Stimulated activated CD4-positive, alpha-beta T cell treated with anti-CD3 and anti-CD28 coated beads, Interleukin-4, amount 100 ng/mL, for 1 hour (primary cell): Measurements from ENCODE around the gene PLAAT2.
"Not testable (repeated sequence)": the region's sequence is repeated elsewhere in the genome, so short reads cannot be mapped to it uniquely, and the experiment has no call there.

Experiments
- DNase-seq: peaks from one replicate; pipeline ENCODE4 v3.0.0-alpha.2; 2020

The PLAAT2 gene

DNA sequence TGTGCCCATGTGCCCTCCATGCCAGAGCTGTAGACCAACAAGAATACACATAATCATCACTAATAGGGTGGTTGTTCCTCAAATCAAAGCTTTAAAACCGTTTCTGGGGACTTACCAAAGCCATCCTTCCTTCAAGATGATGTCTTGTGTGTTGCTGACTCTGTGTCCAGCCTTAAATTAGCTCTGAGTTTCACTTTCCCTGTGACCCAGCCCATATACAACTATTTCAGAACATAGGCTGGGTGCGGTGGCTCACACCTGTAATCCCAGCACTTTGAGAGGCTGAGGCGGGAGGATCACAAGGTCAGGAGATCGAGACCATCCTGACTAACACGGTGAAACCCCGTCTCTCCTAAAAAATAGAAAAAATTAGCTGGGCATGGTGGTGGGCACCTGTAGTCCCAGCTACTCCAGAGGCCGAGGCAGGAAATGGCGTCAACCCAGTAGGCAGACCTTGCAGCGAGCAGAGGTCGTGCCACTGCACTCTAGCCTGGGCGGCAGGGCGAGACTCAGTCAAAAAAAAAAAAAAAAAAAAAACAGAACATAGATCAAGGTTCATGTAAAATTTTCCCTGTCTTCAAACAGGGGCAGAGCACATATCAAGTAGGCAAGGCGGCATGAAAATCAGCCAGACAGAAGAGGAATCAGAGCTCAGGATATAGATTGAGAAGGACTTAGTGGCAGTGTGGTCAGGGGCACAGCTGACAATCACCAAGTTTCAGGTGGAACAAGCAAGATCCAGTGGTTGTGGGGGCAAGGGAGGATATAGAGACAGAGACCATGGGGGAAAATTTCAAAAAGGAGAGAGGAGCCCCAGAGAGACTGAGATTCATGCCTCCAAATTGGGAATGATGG lies at the start of gene PLAAT2:
Gene PLAAT2, minus strand, starts transcription at position 179 of the 855 bp plus-strand sequence. Its CDS starts 55 bp downstream, at position 124.
- no peak for DNase-seq

DNA sequence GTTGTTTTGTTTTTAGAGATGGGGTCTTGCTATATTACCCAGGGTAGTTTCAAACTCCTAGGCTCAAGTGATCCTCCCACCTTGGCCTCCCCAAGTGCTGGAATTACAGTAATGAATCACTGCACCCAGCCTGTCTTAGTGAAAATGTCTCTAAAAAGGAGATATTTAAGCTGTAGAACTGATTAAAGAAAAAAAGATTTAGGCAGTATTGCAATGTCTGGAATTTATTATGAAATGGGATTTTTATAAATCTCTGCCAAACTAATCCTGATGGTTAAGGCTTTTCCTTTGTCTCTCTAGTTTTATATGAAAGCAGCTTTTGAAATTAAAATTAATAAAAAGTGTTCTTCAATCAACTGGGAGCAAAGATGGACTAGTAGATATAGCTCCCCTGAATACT lies 49.0 kb upstream of the PLAAT2 start:
- no peak for DNase-seq

DNA sequence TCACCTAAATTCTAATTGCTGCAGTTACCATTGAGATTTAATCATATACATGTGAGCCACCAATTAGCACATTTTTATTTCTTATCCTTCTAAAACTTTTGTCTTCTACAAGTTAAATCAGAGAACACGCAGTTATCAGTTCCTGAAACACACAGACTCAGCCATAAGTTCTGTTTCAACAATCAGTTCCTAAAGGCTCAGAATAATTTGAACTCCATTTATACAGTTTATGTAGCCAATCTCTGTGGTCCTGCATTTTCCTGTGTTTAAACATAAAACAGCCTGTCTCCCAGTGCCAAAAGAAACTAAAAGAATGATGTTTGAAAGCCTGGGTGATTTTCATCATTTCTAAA lies 48.2 kb upstream of the PLAAT2 start:
- no peak for DNase-seq

DNA sequence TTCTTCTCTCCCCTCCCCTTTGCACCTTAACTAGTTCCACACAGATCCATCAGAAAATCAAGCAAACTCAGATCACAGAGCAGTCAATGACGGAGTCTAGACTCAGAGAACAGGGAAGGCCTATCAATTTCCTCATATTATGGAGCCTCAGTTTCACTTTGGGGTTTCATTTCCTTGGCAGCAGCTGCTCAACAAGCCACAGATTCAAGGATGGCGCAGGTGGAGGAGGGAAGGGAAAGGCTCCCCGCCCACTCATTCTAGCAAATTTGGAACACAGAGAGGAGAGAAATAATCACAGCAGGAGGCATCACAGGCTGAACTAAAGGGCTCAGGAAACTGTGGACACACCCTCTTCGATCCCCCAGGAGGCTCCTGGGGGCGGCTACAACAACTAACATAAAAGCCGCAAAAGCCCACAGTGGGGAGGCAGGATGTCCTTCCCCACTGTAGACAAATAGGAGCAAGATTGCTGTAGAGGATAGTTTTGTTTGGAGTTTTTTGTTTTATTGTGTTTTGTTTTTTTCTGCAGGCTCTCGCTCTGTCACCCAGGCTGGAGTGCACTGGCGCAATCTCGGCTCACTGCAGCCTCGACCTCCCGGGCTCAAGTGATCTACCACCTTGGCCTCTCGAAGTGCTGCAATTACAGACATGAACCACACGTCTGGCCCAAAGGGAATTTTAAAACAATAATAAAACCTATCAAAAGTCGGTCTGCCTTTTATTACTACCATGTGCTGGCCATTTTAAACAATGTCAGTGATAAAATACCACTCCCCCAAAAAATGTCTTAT lies 47.6 kb upstream of the PLAAT2 start:
- no peak for DNase-seq

DNA sequence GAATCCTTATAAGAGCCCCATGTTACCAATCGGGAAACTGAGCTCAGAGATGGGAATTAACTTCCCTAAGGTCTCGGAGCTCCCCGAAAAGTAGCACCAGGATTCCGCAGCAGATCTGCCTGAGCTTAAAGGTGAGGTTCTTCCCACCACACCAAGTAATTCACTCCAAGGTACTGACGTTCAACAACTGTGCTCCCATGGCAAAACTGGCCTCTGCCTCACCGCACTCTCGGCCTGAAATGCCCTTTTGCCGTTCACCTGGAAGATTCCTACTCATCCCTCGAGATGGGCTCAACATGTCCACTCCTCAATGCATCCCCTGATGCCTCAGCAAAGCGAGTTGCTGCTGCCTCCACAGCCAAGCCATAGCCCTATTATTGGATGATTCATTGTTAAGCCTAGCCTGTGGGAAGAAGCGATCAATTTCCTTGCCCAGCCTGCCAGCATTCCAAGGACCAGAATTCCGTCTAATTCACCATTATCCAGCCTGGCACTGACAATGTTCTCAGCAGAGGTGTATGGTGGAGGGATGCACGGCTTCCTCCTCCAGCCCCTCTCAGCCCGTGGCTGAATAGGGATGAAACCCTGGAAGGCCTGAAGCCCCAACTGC lies 46.9 kb upstream of the PLAAT2 start:
- no peak for DNase-seq

DNA sequence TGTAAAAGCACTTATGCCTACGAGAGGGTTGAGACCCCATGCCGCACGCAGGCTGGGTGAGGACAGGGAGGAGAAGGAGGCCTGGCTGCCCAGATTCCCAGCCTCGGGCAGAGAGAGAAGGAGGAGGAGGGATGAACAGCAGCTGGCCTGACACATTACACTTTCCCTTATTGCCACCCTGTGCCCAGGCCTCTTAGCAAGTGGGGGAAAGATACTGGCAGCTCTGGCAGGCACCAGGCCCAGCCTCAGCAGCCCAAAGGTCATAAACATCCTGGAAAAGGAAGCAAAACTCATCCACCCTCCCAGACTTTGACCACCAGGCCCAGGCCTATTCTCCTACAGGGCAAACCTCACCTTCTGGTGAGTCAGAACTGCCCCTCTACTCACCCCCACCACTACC lies 46.4 kb upstream of the PLAAT2 start:
- DNase-seq: no peak

DNA sequence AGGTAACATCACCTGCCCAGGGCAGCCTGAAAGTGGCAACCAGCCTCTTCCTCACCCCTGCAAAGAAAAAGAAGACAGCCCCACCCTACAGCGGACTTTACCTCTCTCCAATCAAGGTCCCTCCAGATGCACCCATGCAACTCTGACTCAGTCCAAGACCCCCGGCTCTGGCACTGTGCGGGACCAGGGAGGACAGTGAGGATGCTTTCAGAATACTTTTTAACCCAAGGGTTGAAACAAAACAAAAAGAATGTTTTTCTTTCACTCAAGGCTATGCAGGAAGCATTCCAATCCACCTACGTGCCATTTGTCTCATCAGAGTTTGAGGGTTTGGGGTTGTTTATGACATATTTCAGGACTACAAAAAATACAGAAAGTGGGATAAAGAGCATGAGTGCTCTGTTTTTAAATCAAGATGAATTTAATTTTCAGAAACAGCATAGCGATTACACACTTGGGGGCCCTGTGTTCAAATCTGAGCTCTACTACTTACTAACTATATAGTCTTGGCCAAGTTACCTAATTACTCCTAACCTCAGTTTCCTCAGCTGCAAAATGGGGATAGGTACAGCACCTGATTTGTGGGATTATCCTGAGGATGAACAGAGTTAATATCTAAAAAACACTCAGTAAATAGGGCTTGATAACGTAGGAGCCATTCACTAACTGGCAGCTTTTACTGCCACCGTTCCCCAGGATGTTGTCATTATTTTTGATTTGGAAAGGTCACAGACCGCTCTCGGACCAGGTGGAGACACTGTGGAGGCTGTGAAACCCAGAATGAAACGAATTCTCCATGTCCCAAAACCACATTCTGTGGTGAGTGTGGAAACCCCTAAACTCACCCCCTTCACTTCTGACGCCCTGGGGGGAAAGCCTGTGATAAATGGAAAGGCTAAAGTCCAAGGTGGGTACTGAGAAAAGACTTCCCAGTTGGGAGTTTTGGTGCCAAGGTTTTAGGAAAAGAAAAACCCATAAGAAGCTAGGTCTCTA lies 45.5 kb upstream of the PLAAT2 start:
- no peak for DNase-seq

DNA sequence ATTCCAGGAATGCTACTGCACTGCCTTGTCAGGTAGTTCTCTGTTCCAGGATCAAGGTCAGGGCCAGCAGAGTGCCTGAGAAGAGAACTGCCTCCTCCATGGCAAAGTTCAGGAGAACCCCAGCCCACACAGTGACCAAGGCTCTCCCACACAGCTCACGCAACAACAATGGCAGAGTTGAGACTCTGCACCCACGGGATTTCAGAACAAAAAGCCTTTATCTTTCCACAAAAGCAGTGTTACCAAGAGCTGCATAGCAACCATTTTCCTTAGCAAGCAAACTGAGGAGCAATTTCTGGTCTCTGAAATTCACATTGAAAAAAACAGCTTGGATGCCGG lies 40.0 kb upstream of the PLAAT2 start:
- DNase-seq: no peak

DNA sequence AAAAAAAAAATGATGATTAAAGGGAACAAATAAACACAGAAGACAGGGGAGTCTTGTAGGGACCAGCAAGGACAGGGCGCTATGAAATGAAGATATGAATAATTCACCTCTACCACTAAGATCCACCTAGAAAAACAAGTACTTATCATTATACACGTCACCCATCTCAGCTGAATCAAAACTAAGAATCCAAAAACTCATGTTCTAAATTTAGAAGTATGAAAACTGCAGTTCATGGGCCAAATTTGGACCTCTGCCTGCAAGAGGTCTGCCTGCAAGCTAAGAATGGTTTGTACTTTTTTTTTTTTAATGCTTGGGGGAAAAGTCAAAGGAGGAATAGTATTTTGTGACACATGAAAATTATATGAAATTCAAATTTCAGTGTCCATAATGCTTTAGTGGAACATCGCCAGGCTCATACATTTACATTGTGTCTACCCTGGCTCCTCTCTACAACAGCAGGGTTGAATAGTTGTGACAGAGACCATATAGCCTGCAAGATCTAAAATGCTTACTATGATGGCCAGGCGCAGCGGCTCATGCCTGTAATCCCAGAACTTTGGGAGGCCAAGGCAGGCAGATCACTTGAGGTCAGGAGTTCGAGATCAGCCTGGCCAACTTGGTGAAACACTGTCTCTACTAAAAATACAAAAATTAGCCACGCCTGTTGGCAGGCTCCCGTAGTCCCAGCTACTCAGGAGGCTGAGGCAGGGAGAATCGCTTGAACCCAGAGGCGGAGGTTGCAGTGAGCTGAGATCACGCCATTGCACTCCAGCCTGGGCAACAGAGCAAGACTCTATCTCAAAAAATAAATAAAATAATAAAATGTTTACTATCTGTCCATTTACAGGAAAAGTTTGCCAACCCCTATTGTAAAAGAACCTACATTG lies 39.4 kb upstream of the PLAAT2 start:
- DNase-seq: not testable (repeated sequence)

DNA sequence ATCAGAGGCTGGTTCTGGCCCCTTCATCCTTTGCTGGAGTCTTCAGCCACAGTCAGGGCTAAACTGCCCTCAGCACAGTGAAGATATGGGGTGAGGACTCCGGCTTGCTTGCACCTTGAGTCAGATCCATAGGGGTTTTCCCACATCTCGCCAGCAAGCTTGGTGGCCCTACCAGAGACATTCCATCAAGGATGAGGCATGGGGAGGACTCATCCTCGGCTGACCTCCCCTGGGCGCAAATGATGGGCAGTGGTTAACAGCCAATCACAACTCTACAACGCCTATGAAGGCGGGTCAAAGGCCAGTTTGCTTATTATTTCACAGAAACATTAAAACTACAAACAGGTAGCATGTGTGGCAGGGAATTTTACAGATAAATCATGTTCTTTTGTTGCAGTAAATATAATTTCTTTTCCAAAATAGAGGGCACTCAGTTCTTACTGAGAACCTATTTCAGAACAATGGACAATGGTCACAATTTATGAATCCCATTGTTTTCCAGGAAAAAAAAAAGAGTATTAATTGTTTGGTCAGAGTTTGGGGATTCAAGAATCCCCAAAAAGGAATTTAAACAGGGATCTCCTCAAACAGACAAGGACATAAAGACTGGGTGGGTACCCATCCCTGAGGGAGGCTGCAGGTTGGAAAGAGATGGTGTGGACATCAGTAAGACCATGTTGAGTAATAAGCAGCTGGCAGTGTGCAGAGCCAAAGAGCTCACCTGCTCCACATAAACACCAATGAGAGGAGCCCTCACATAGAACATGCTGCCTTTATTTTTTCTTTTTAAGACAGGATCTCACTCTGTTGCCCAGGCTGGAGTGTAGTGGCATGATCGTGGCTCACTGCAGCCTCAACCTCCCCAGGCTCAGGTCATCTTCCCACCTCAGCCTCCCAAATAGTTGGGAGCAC lies 36.3 kb upstream of the PLAAT2 start:
- no peak for DNase-seq

DNA sequence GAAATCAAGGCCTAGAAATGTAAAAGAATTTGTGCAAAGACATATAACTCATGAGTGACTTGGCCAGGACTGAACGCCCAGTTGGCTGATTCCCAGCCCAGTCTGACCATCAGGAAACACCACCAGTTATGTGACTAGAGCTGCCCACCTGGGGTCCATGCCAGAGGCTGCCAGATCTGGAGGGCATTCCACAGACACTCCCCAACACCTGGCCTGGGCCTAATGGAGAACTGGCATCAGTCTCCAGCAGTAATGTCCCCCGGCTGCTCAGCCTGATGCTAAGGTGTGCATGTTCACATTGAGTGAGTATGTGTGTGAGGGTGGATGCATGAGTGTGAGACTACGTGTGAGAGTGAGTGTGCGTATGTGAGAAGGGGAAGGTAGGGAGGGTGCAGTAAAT lies 35.4 kb upstream of the PLAAT2 start:
- no peak for DNase-seq

DNA sequence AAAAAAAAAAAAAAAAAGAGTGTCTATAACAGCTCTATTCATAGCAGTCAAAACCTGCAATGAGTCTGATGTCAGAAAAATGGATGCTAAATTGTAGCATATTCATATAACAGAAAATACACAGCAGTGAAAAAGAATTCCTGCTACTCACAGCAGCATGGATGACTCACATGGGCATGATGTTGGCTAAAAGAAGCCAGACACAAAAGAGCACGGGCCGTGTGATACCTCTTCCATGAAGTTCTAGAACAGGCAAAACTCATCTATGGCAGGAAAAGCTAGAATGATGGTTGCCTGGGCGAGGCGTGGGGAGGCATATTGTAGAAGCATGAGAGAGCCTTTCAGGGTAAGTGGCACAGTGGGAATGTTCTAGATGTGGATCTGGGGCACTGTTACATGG lies 32.1 kb upstream of the PLAAT2 start:
- DNase-seq: no peak

DNA sequence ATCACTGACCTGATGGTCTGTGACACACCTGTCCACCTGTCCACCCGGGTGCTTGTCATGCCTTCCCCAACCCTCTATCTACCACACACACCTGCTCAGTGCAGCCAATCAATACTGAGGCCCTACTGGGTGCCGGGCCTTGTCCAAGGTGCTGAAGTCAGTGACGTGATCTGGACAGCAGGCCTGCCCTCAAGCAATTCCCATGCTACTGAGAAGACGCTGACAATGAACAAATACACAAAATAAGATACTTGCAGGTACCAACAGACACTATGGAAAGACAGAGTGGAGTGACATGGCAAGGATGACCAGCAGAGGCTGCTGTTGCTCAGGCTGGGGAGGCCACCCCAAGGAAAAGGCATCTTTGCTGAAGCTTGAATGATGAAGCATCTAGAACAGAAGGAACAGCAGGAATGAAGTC lies 29.8 kb upstream of the PLAAT2 start:
- DNase-seq: no peak

DNA sequence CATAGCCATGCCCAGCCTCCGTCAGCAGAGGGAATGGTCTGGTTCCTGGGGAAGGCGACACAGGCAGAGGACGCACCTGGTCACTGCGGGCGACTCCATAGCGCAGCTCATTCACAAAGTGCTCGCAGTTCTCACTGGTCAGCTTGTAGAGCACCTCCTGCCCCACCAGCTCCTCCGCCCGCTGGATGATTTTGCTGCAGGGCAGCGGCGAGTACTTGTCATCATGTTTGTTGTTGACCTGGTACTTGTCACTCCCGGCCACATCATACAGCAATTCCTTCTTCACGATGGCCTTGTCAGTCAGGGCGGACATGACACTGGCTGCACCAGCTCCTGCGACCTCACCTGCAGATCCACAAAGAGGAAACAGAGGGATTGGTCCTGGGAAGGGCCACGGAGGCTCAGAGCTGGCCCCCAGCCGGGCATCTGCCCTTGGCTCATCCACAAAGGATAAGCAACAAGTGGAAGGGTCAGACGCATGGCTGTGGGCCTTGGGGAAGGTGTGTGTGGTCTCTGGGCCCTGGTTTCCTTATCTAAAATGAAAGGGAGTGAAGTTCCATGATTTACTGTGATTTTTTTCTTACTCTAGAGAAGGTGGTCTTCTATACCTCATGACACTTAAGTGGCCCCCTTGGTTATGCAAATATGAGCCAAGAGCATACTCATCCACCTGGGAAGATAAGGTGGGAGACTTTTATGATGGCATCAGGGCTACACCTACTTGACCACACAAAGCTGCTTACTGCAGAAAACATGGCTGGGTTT lies 27.0 kb upstream of the PLAAT2 start:
- no peak for DNase-seq

DNA sequence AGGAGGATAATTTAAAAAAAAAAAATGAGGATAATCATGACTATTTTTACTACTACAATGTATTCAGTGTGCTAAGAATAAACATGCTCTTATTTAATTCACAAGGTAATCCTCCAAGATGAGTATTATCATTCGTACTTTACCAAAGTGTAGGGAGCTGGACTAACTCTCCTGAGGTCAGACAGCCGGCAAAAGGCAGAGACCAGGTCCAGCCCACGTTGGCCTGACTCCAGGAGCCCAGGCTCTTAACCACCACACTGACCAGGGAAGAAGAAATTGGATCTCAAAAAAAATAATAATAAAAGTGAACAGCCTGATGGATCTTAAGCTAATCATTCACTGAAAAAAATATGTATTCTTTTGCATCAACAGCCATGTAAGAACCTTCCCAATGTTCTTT lies 25.8 kb upstream of the PLAAT2 start:
- DNase-seq: no peak

DNA sequence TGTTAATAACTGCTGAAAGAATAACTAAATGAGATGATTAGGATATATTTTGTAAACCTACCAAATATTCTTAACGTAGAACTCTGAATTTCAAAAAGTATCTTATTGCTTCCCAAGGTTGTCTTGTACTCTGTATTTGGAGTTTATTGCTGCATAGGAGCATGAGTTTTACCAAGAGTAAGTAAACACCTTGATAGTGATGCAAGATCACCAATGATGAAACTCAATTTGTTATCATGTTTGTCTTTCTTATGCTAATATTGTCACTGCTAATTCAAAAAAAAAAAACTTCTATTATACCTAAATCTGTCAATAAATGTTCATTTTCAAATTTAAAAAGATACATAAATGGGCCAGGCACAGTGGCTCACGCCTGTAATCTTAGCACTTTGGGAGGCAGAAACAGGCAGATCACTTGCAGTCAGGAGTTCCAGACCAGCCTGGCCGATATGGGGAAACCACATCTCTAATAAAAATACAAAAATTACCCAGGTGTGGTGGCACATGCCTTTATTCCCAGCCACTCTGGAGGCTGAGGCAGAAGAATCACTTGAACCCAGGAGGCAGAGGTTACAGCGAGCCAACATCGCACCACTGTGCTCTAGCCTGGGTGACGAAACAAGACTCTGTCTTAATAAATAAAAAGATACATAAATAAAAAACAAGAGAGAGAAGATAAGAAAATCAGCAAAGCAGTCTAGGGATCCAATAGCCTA lies 23.4 kb upstream of the PLAAT2 start:
- DNase-seq: no peak

DNA sequence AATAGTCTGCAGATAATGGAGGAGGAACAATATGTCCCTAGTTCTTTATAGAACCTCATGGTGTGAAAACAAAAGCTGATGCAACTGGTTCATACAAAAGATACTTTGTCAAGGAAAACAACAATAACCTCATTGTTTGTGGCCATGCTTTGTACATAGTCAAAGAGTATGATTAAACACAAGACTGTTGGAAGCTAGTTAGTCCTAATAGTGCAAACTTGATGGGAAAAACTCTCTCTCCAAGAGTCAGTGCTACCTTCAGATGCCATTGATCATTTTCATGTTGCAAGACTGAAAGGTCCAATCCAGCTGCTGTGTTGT lies 20.1 kb upstream of the PLAAT2 start:
- DNase-seq: no peak

DNA sequence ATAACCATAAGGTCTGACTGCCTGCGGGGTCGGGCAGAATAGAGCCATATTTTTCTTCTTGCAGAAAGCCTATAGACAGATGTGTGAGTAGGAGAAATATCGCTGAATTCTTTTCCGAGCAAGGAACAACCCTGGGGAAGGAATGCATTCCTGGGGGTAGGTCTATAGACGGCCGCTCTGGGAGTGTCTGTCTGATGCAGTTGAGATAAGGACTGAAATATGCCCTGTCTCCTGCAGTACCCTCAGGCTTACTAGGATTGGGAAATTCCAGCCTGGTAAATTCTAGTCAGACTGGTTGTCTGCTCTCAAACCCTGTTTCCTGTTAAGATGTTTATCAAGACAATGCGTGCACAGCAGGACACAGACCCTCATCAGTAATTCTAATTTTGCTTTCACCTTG lies 18.0 kb upstream of the PLAAT2 start:
- DNase-seq: not testable (repeated sequence)

DNA sequence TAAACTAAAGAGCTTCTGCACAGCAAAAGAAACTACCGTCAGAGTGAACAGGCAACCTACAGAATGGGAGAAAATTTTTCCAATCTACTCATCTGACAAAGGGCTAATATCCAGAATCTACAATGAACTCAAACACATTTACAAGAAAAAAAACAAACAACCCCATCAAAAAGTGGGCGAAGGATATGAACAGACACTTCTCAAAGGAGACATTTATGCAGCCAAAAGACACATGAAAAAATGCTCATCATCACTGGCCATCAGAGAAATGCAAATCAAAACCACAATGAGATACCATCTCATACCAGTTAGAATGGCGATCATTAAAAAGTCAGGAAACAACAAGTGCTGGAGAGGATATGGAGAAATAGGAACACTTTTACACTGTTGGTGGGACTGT lies 15.7 kb upstream of the PLAAT2 start:
- not testable (repeated sequence) for DNase-seq
